Inflammatory macrophage (primary cell): ENCODE data around the gene HSD11B1.

Experiments used
- DNase-seq, 2 donors: peaks; one replicate each; pipeline ENCODE4 v3.0.0-alpha.2; 2020 to 2022

Gene HSD11B1

DNA sequence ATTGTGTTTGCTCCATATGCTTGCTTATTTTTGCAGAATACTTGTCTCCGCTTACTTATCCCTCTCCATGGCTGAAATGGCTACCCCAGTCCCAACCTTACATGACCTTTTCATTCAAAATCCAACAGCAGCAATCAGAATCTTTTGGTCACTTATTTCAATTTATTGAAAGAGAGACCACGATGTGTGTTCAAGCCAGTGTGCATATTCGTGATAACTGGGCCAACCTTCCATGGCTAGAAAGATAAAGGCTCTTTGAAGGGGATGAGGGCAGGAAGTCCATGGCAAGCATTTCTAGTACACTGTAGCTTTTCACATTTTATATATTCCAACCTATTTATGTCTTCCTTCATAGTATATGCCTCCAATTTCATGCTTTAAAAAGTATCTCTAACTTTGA lies 23.1 kb downstream of the HSD11B1 start:
- DNase-seq, result no peak

DNA sequence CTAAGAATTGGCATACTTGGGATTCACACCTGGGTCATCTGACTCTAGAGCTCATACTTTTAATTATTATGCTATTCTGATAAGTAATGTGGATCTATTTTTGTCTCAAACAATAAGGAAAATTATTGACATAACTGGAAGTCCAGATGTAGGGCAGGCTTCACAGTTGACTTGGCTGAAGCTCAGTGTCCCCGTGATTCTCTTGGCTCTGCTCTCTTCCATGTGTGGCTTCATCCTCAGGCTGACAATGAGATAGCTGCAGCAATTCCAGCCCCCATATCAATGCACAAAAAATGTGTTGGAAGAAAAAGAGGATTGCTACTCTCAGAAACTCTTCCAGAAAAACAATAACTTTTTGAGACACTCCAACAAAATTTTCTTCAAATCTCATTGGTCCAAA lies 23.8 kb downstream of the HSD11B1 start:
- DNase-seq, result no peak

GRCh38 chr1:209729436-209729835 lies 24.8 kb downstream of the HSD11B1 start:
- DNase-seq, result no peak

GRCh38 chr1:209732725-209733124 lies 28.1 kb downstream of the HSD11B1 start:
- DNase-seq, result no peak

- peak; percentile 86 to 88 for DNase-seq
These were observed 29.0 kb downstream of the HSD11B1 start for GRCh38 chr1:209733409-209734192.

DNA sequence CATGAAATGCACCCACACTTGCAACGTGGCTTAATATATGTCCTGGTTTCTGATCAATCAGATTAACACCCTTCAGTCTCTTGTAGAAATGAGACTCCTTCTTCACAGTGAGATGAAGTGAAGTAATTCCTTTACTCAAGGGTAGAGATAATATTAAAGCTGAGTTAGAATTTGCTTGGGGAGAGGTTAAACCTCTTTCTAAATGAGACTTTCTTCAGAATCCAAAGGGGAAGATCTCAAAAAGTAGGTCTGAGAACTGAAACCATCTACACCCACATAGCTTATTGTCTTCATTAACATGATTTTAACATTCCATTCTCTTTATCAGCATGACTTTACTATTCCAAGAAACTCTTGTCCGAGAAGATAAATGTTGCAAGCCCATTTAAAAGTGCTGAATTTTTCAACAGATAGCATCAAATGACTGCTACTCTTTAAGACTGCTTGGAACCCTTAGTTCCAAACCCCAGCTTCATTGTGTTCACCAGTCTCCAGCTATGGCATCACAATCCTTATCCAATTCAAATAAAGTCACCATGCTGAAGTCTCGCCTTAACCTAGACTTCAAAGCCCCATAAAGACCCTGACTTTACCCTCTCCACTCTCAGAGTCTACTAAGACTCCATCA lies 32.0 kb downstream of the HSD11B1 start:
- DNase-seq, result peak; percentile 41 to 60

- DNase-seq, result no peak
These were observed 32.5 kb downstream of the HSD11B1 start for GRCh38 chr1:209737118-209737505.

DNA sequence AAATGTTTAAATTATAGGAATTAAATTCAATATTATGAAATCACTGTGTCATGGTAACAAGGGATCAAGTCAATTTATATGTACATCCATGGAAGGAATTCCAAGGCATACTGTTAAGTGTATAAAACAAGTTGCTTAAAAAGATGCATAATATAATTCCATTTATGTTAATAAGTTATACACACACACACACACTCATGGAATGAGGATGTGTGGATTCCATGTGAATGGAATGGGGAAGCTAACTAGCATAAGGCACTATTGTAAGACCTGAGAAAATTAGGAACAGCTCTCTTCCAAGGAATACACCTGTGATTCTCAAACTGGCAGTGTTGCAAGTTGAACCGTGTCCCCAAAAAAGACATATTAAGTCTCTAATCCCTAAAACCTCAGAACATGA lies 33.6 kb downstream of the HSD11B1 start:
- DNase-seq, result no peak

- DNase-seq, result no peak
These were observed 36.5 kb downstream of the HSD11B1 start for GRCh38 chr1:209741193-209741592.

DNA sequence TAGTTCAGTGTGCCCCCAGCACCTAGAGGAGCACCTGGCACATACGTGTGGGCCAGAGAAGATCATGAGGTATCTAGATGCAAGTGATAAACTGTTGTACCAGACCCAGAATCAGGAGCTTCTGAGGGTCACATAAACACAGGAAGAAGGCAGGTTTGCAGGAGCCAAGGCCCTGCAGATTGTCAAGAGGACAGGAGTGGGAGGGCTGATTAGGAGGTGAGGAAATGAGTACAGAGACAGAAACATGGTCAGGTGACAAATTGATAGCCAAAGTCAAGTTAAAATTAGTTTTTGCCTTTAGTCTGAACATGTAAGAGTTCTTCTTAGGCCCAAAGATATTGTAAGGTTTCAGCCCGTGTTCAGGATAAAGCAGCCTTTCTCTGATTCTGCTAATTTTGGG lies 37.2 kb downstream of the HSD11B1 start:
- no peak for DNase-seq

DNA sequence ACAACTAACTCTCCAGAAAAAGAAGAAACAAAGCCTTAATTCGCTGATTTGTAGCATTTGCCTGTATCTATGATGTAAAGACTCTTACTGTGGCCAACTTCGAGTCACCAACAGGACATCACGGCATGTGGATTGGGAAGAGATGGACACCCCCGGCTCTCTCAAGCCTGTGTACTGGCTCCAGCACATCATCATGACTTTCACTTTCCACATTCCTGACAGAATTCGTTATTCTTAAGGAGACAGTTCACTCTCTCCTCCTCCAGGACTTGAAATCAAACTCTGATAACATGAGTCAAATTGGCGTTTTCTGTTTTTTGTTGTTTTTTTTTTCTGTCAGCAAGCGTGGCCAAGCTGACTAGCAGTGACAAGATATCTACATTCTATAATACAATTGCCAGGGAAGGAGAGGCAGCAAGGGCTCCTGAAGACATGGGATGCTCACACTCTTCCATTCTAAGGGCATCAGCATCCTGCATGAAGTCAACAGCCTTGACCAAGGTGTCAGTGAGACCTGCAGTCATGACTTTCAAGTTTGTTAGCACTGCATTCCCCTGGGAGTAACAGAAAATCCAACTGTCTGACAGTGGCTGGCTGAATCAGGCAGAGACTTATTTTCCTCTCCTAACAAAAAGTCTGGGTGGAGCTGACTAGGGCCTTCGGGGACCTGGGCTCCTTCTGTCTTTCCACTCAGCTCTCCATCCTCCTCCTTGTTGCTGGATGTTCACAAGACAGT lies 37.9 kb downstream of the HSD11B1 start:
- DNase-seq, result no peak

DNA sequence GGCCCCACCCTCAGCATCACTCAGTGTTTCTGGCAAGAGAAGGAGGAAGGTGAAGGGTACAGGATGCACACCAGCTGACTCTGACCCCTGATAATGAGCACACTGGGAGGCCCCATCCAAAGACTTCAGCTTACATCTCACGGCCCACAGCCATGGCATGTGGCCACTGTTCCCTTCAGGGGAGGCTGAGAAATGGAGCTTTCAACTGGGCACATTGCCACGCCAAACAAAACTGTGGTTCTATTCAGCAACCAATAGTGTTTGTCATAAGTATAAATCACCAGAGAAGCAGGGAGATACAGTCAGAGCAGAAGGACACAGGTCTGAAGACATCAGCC lies 38.5 kb downstream of the HSD11B1 start:
- DNase-seq, result no peak

GRCh38 chr1:209746451-209747165 lies 42.0 kb downstream of the HSD11B1 start:
- no peak for DNase-seq

GRCh38 chr1:209747580-209748262 lies 43.1 kb downstream of the HSD11B1 start:
- DNase-seq, result peak; percentile 82 to 83

GRCh38 chr1:209748620-209749019 lies 44.0 kb downstream of the HSD11B1 start:
- DNase-seq, result no peak

GRCh38 chr1:209749205-209749604 lies 44.6 kb downstream of the HSD11B1 start:
- no peak for DNase-seq

- no peak for DNase-seq
These were observed 45.2 kb downstream of the HSD11B1 start for GRCh38 chr1:209749670-209750323.

DNA sequence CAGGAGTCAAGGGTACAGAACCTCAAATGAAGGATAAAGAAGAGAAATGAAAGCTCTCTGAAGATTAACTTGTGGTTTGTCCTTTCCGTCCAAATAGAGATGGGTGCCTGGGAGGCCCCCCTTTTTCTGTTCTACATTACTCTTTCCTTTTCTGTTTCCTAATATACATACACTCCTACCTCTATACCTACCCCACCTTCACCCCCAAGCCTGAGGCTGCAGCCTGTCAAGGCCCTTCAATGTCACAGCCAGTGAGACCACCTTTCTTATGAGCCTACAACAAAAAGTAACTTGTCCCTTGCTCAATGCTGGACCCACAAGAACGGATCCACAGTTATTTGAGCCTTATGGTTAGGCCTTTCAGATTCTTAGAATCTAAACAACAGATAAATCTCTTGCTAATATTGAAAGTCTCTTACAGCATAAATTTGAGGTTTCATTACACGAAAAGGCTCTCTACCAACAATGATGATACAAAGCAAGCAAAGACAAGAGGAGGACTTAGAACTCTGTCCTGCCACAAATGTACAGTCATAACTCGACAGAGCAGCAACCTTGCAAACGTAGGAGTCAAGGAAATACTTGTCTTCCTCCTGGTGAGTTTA lies 47.1 kb downstream of the HSD11B1 start:
- no peak for DNase-seq

GRCh38 chr1:209752890-209753289 lies 48.2 kb downstream of the HSD11B1 start:
- no peak for DNase-seq

DNA sequence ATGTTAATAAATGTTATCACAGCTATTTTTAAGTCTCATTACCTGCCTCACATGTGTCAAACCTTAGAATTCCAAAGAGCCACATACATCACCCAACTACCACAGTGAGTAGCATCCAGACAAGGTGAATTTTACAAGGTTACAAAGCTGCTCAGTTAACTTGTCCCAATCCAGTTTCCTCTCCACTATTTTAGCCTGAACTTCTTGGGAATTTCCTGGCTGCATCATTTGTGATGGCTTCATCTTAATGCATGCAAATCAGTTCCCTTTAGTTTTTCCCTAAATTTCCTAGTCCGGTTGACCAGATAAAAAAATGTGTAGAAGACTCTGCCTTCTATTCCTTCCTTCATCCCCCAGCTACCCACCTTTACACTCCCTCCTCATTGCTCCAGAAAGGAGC lies 50.6 kb downstream of the HSD11B1 start:
- DNase-seq, result no peak

DNA sequence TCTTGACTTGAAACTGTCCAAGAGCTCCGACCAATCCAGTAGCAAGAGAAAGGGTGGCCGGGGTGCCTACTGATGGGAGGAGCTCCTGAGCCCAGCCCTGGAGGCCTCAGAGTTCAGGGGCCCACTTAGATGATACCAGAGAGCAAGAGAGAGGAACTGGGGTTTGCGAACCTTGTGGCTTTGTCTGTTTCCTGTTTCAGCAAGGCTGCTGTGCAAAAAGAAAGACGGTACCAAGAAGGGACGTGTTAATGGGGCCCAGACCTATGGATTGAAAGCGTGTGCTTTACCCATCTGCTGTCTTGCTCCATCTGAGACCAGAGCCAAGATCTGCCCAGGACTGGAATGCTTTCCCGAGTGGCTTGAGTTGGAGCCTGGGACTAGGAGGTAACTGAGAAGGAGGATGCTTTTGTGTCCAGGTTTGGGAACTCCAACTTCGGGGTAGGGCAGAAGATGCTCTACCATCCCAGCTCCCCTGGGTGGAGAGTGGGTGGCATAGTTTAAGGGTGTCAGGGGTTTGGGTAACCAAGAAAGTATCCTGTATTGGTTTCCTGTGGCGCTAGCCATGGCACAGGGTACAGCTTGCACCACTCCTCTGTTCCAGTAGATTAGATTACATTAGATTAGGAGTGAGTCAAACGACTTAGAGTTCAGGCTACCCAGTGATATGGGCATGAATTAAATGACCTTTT lies 51.4 kb downstream of the HSD11B1 start, which contains the start of gene TRAF3IP3:
TRAF3IP3 (plus strand) TSS at position 128 of the 689 bp plus-strand sequence. CDS start 3,987 bp downstream, outside the sequence.
- DNase-seq, result peak; percentile 79 to 83
